T-helper 22 cell (primary cell): ENCODE results near the gene BCL2L15.

Source experiments
- DNase-seq: peaks from one replicate; pipeline ENCODE4 v3.0.0-alpha.2; 2020; ENCODE audit warnings: low read depth

Gene BCL2L15

DNA sequence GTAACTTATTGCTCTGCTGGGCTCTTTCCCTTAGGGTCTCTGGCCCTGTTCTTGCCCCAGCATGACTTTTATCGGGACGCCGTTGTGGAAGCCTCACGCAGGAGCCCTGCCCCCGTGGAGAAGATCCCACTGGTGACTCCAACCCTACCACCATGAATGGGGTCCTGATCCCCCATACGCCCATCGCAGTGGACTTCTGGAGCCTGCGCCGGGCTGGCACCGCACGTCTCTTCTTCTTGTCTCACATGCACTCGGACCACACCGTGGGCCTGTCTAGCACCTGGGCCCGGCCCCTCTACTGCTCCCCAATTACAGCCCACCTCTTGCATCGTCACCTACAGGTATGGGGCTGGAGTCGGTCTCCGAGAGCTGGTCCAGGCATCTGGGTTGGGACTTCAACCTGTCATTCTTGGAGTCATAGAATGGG lies 18.1 kb upstream of the BCL2L15 start:
- DNase-seq = no peak

DNA sequence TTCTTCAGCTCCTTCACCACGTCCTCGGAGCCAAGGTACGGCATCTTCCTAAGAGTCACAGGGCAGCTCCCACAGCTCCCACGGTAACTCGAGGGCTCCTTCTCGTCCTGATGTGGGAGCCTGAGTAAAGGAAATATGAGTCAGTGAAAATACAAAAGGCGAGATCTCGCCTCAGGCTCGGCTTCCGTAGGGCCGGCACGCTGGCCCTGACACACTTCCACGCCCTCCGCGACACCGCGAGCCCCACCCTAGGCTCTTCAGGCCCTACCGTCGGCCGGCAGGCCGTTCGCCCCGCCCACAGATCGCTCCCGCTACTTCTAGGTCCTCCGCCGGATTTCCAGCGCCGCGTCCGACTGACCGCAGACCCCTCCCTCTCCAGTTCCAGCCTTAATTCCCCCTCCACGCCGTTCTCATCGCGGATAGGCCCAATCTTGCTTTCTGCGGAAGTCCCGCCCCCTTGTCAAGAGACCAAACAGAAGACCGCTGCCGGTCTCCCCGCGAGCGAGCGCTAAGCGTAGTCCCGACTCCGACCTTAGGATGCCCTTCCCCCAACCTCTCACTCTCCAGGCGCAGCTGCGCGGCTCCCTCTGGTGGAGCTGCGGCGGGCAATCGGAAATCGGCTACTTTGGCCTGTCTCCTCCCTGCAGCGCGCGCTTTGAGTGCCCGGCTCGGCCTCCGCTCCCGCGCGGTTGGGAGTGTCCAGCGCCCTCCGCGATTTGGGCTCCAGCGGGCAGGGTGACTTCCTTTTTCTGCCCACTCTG lies 17.5 kb upstream of the BCL2L15 start, which contains the start of the genes AP4B1 and DCLRE1B:
Gene AP4B1, minus strand, starts transcription at position 126 of the 761 bp plus-strand sequence. Its CDS starts 82 bp downstream, at position 44.
Gene DCLRE1B, plus strand, starts transcription at position 653 of the 761 bp plus-strand sequence. CDS start 261 bp downstream, outside the sequence.
- peak; percentile 97 for DNase-seq

DNA sequence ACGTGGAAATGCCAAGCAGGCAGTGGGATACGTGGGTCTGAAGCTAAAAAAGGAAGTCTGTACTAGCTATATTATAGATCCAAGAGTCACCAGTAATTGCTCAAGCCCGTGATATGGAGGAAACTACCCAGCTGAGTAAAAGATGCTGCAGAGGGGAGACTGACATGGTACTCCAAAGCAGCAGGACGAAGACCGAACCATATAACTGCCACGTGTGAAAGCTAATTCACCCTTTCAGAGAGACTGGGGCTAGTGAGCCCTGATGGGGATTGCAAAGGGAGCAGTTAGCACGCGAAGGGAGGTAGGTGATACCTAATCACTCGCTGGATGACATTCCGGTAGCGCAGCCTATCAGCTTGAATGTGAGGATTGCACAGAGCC lies 16.9 kb upstream of the BCL2L15 start:
- DNase-seq = no peak

DNA sequence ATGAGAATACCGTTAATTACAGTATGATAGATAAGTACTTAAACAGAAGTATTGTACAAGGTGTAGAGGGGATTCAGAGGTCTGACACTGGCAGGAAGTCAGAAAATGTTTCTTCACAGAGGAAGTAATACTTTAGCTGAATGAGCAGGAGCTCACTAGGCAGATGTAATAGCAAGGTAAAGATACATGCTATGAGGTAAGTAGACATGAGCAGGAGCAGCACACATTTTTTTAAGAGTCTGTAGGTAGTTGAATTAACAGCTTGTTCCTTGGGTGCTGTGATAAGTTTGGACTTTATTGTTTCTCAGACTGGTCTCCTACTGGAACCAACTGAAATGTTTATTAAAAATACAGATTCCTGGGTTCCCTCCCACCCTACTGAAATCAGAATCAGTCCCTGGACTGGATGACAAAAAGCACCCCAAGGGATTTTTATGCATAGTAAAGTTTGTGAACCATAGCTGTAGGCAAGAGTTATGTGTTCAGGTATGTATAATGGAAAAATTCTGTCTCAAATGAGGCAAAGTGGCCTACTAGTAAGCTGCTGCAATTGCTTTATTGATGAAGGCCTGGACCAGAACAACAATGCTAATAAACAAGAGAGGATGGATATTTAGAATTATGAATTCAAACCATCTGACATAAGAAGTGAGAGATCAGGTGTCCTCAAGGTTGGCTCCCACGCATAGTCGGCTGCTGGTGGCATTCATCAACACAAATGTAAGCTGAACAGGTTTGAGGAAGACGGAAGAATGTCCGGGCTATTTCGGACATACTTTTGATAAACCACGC lies 16.3 kb upstream of the BCL2L15 start:
- DNase-seq = no peak

DNA sequence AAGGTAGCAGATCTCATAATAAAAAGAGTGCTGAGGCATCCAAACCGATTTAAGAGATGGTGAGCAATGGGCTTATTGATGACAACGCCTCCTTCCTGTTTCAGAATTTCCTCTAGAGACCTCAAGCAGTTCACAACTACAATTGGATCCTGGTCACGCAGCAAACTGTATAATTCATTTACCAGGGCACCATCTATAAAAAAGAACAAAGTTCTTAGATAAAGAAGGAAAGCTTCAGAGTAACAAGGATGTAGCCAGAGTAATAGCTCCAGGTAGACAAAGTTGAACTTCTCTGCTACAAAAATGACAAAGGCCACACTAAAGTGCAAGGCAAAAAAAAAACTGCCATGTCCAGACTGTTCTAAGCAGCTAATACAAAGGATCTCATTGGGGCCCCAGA lies 13.8 kb upstream of the BCL2L15 start:
- DNase-seq = no peak

DNA sequence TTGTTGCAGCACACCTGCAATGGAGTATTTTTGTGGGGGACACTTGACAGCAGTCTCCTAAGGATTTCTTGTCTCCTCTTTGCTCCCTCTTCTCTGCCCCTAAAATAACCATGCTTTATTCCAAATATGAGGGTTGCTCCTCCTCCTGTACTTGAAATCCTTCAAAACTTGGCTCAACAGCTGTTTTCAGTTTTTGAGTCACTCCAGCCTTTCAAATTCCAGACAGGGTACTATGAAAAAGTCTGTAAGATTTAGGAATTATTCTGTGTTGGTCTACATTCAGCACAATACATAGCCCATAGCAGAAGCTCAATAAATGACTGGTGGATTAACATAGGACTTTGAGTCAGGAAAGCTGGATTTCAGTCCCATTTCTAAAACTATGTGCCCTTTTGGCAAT lies 11.7 kb upstream of the BCL2L15 start:
- no peak for DNase-seq

DNA sequence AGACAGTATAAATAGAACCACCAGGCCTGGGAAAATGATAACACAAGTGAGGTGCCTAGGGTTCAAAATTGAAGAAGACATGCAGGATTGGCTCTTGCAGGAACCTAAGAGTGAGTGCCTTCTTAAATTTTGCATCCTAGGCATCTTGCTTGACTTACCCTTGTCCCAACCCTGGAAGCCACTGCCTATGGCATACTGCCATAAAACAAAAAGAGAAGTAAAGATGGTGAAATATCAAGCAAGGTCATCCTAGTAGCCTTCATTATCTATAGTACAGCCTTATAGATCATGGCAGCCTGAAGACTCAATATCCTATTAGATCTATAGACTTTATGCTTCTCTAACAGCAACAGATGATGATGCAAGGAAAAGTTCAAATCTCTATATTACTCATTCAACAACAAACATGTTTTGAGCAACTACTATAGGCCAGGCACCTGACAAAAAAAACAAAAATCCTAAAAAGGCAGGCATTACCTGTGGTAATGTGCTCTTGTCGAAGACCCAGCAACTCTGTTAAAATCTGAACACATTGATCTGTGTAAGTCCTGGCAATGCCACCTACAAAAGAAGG lies 10.9 kb upstream of the BCL2L15 start:
- DNase-seq = no peak

DNA sequence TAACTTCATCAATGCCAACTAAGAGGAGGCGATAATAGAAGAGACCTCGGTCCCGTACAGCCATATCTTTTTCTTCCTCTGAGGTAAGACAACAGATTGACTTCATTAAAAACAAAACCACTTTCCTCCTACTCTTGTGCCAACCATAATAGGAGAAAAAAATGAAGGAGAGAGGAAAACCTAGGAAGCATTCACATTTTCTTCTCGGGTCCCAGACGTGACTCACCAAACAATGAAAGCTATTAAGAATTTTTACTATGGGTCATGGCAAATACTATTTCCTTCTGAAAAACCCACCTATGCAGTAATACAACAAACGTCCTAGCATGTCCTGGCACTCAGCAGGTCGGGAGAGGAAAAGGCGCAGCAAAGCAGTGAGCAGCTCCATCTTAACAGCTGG lies 8.6 kb upstream of the BCL2L15 start:
- DNase-seq = no peak

DNA sequence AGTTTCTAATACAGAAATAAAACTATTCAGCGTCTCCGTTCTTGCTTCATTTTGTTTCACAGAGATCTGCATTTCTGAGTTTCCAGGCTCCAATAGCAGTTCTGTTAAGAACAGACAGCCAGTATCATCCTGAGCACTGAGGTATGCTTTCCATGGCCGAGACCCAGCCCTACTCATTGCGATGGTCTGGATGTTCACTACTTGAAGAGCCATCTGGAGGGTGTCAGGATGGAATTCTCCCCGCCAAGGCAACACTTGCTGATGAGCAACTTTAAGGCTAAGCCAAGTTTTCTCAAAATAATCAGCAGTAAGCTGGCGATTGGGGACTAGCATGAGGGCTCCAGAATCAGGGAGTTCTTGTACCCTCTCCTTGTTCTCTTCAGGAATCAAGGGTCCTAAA lies 7.7 kb upstream of the BCL2L15 start:
- DNase-seq = no peak

DNA sequence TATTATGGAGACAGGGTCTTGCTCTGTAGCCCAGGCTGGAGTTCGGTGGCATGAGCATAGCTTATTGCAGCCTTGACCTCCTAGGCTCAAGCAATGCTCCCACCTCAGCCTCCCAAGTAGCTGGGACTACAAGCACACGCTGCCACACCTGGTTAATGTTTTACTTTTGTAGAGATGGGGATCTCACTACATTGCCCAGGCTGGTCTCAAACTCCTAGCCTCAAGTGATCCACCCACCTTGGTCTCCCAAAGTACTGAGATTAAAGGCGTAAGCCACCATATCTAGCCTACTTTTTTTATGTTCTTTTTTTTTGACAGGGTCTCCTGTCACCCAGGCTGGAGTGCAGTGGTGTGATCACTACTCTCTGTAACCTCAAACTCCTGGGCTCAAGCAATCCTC lies 5.9 kb upstream of the BCL2L15 start:
- no peak for DNase-seq

DNA sequence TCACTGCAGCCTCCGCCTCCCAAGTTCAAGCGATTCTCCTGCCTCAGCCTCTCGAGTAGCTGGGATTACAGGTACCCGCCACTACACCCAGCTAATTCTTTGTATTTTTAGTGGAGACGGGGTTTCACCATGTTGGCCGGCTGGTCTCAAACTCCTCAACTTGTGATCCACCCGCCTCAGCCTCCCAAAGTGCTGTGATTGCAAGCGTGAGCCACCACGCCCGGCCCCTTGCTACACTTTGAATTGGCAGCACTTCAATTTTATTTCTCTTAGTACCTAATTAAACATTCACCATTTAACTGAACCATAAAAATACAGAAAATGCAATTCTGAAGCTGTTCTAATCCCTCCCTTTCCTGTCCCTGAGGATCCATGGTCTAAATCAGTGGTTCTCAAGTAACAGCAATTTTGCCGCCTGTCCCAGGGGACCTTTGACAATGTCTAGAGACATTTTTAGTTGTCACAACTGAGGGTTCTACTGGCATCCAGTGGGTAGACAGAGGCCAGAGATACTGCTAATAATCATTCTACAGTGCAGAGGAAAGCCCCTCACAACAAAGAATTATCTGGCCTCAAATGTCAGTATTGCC lies 4.3 kb upstream of the BCL2L15 start:
- DNase-seq = no peak

DNA sequence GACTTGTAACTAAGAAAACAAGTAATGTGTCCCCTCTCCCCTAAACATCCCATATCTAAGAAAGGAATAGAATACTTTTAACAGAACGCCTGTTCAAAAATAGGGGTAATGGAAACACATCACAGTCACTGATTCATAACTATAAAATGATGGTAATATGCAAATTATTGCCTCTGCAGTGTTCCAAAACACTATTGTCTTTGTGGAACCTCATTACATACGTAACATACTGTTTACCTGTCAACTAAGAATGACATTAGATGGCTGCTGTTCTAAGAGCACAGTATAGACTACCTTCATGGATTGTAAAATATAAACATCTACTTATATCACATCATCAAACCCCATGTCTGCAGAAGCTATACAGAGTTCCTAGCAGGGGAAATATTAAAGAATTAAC lies 3.4 kb upstream of the BCL2L15 start:
- DNase-seq = no peak

DNA sequence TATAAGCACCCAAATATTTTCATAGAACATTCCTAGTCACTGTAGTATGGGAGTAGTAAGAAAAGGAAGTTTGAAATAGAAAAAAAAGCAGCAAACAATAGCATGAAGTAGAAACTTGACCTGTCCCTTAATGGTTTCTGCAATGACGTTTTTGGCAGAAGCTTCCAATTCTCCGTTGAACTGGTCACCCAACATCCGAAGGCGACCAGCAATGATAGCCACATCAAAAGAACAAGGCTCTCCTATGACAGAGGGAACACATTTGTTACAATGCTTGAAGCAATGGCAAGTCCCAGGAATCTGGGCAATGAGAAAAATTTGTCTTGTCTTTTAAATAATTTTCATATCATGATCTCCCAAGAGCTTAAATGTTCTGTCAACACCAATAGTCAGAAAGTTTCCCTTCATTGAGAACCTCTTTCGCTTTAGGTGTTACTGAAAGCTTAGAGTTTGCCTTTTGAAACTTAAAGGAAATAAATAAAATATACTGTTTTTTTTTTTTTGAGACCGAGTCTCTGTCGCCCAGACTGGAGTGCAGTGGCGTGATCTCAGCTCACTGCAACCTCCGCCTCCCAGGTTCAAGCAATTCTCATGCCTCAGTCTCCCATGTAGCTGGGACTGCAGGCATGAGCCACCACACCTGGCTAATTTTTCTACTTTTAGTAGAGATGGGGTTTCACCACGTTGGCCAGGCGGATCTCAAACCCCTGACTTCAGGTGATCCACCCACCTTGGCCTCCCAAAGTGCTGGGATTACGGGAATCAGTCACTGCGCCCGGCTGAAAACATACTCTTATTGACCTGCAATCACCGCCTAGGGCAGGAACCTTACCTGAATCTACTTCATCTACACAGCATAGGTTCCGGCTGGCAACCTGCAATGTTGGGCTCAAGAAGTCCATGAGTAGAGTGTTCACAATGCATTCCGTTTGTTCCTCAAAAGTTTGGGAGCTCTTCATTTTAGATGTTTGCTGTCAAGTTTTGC lies 672 bp downstream of the BCL2L15 start:
- DNase-seq = no peak

DNA sequence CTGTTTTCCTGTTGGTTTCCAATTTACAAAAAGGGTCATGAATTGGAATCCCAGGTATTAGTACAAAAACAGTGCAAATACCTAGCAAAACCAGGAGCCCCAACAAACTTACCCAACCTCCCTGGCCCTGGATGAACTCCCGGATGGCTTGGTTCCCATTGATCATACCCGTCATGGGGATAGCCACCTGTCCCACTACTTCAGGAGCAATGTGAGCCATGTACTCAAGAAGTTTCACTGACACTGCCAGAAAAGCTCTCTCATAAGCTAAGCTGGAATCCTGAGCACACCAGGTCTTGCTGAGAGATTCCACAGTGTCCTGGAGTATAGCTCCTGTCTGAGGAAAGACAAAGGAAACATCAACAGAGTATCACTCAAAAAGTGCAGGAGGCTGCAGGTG lies 5.7 kb downstream of the BCL2L15 start:
- no peak for DNase-seq

DNA sequence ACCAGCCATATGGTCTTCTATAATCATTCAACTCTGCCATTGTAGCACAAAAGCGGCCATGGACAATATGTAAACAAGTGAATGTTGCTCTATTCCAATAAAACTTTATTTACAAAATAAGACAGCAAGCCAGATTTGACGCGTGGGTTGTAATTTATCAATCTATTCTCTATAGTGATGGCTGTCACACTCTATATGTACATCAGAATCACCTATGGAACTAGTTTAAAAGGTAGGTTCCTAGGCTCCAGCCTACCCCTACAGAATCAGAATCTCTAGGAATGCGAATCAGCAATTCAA lies 7.7 kb downstream of the BCL2L15 start:
- no peak for DNase-seq

DNA sequence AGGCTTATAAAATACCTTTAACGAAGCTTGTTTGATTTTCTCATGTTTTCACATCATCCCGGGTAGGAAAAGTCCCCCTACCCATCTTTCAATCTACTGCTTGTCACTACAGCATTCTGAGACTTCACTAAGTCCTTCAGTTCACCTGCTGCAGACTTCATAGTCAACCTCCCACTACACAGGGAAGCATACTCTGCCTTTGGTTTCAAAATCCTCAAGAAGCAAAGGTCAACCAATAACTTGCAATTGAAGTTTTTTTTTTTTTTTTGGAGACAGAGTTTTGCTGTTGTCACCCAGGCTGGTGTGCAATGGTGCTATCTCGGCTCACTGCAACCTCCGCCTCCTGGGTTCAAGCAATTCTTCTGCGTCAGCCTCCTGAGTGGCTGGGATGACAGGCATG lies 11.2 kb downstream of the BCL2L15 start:
- no peak for DNase-seq

DNA sequence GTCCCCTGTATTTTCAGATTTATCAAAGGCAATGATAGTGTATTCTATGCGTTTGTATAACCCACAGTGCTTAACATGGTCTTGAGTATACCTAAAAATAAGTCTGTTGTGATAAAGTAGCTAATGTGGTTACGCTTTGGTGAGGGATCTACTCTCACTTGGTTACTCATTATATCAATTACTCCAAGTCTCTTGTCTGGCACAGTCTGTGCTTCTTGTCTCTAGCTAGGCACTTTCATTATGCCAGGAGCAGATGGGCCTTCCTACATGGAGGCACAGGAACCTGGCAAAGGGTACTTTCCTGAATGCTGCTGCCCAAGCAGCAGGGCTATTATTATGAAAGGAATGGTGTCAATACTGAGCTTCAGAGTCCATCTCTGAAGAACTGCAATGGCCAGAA lies 11.7 kb downstream of the BCL2L15 start:
- no peak for DNase-seq

DNA sequence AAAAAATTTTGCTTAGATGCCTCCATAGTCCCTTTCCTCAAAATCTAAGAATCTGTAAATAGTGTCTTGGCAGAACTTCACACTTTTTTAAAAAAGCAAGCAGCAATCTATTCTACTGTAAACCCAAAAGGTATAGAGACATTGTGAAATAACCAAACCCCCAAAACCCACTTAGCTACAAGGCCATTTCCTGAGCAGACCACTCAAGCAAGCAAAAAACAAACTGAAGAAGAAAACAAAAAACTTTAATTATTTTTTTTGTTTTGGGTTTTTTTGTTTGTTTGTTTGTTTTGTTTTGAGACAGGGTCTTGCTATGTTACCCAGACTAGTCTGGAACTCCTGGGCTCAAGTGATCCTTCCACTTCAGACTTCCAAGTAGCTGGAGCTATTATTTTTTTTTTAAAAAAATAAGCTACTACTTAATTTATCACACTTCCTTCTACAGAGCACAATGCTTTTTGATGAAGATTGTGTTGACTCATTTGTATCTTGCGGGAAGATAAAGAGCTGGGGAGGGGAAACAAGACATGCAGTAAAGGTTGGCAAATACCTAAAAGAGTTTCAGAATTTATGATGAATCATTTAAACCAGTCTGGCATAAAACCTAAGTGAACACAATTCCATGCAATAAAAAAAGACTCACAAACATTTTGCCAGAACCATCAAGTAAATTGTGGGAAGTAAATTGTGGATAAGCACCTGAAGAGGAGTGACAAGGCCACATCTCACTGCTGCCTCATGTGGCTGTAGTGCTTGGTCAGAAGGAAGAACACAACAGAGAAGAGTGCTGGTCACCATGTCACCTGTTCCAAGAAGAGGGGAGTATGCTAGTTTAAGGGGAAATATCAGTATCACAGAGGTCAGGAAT lies 13.1 kb downstream of the BCL2L15 start:
- no peak for DNase-seq

DNA sequence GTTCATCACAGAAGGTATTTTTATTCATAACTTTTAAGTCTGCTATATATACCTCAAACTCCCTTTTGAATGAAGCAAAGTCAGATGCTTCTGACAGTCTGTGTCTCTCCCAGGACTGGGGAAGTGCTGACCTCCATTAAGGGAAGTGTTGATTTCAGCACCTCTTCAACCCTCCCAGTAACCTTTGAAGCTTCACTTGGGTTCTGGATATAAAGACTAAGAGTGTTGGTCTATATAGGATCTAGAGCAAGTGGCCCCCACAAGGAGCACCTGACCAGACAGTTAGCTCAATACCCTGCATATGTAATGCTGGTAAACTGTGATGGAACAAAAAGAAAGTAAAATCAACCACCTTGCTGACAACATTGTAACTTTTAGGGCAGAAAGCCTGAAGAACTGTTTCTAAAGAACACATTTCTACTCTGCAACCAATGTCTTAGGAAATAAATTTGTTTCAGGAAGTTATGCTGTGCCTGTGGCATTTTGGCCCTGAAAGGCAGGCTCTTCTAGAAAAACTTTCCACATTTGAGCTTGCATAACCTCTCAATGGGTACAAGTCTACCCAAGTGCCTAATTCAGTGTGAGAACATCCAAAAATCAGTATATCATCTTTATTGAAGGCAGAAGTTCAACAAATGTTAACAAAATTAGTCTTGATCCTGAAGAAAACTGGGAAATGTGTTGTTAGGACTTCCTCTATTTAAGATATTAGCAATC lies 15.0 kb downstream of the BCL2L15 start:
- no peak for DNase-seq

DNA sequence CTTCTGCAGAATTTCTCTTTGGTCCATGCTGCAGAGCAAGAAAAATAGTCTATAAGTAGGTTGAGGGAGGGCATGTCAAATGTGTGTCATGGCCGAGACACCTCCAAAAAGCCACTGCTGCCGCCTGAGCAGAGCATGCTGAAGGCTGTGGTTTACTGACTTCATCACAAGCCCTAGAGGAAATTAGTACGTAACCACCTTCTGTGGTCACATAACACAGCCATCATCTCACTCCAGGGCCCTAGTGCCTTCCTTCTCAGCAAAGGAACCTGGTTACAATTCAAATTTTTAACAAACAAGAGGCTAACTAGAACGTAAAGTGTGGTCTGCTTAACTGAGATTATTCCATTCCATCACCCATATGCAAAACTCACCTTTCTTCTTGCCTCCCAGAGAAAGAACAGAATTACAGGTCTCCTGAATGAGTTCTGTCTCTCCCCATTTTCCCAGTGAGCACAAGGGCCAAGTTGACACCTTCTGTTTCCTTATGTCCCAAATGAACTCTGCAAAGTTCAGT lies 15.7 kb downstream of the BCL2L15 start, which contains the start of gene PTPN22:
Gene PTPN22, minus strand, starts transcription at position 116 of the 517 bp plus-strand sequence.
- DNase-seq = peak; percentile 79
